Prostate gland (tissue), 2 donors: ENCODE data around the gene SRXN1. TPM values are rescaled to one million over a fixed set of nuclear protein-coding genes. Genes with fewer than 3 reads are reported as not detected.

Source experiments
- DNase-seq: peaks from one replicate; pipeline ENCODE4 v3.0.0-alpha.2; 2019; ENCODE audit warnings: low spot score
- H3K27ac ChIP-seq, 2 donors: fragments of 200-600 bp; sonication (generic); 2 replicates each; pipeline ENCODE4 v1.5.1; 2017 to 2019
- H3K27me3 ChIP-seq: fragments of 200-600 bp; sonication (generic); replicated peaks from 2 replicates; pipeline ENCODE4 v1.5.1; 2019; ENCODE audit not compliant: insufficient read depth
- H3K36me3 ChIP-seq, 2 donors: fragments of 200-600 bp; sonication (generic); 1 replicate in 1 of 2; 2 replicates in 1 of 2; pipeline versions ENCODE4 v1.5.1 to v1.8.1; 2017 to 2019
- H3K4me1 ChIP-seq: fragments of 200-600 bp; sonication (generic); replicated peaks from 2 replicates; pipeline ENCODE4 v1.5.1; 2019
- H3K4me3 ChIP-seq, 2 donors: fragments of 200-600 bp; sonication (generic); 2 replicates each; pipeline ENCODE4 v1.5.1; 2017 to 2019
- H3K9me3 ChIP-seq: fragments of 200-600 bp; sonication (generic); 2 replicates; pipeline ENCODE4 v1.5.1; 2017
- CTCF ChIP-seq, 4 experiments: fragments of 200-600 bp in 2 of 4; fragments of 450-650 bp in 2 of 4; sonication (generic) in 2 of 4; IDR thresholded peaks; 1 replicate in 3 of 4; 2 replicates in 1 of 4; pipeline ENCODE4 v1.5.1; 2016 to 2019; ENCODE audit warnings: antibody characterized with exemption in 4 of 4, mild to moderate bottlenecking in 2 of 4, moderate library complexity in 2 of 4
- POLR2A ChIP-seq: fragments of 450-650 bp; IDR thresholded peaks from one replicate; pipeline ENCODE4 v1.6.1; 2016; ENCODE audit warnings: antibody characterized with exemption, mild to moderate bottlenecking
- POLR2AphosphoS5 ChIP-seq: sonication (generic); formaldehyde crosslinking; IDR thresholded peaks from one replicate; pipeline ENCODE4 v1.6.1; 2017; ENCODE audit warnings: antibody characterized with exemption
- WGBS: methylation state at CpG from one replicate; pipeline ENCODE4 v1.1.5; 2018; 5-methylcytosine and 5-hydroxymethylcytosine counted together
- intact Hi-C: fragments of 100-400 bp; cut with DNase I; formaldehyde crosslinking; loops from one replicate; pipeline ENCODE4 v1.14.2; 2022
- total RNA-seq, 2 donors: library from RNA; depleted of rRNA; stranded (reverse); fragments of >200 nt; gene quantifications; one replicate each; pipeline ENCODE4 v1.1.0, GENCODE V29; 2016

SRXN1 gene
- total RNA-seq, 2 donors from 2014 or later, result 33.6 to 41.4 TPM

GRCh38 chr20:652615-653109 is 338 bp downstream of the SRXN1 start:
- Histone ChIP-seq H3K27ac (peak overlapping the region; percentile 76 to 80), H3K27me3 (no peaks in the 10 kb centered on the region), H3K9me3 (no peaks in the 10 kb centered on the region), H3K4me3 (peak overlapping the region; percentile 56 to 74), H3K4me1 (peaks cover 5% of the 10 kb centered on the region), H3K36me3 (peaks cover 2 to 14% of the 10 kb centered on the region in 2 donors)
- intact Hi-C loops, result loop anchor here (5.0 to 10.0 kb wide), 3 partner anchors 75 to 192 kb away; partner anchors contain the start of gene CSNK2A1
- DNase-seq, result no peak
- 4% methylated on average over 23 of the region's 36 CpGs for WGBS
- no peak for TF ChIP-seq CTCF (IDR thresholded peaks at IDR 0.05)

GRCh38 chr20:651713-652614 is 1.0 kb downstream of the SRXN1 start:
- Histone ChIP-seq H3K4me1 (peaks cover 5% of the 10 kb centered on the region), H3K27me3 (no peaks in the 10 kb centered on the region), H3K9me3 (no peaks in the 10 kb centered on the region), H3K27ac (peak overlapping the region; percentile 76 to 80), H3K36me3 (peaks cover 6 to 16% of the 10 kb centered on the region in 2 donors), H3K4me3 (peak overlapping the region; percentile 56 to 74)
- WGBS, result 61% methylated on average over 20 of the region's 20 CpGs
- no peak for TF ChIP-seq POLR2A
- no peak for TF ChIP-seq POLR2AphosphoS5
- no peak for TF ChIP-seq CTCF (IDR thresholded peaks at IDR 0.05)
- intact Hi-C loops, result loop anchor here (5.0 to 10.0 kb wide), 3 partner anchors 75 to 193 kb away; partner anchors contain the start of gene CSNK2A1
- no peak for DNase-seq

- no peak for DNase-seq
- TF ChIP-seq POLR2A (no peak), CTCF (IDR thresholded peaks at IDR 0.05) (no peak), POLR2AphosphoS5 (no peak)
These were observed 2.0 kb downstream of the SRXN1 start for GRCh38 chr20:650954-651353.

GRCh38 chr20:650281-650680 is 2.7 kb downstream of the SRXN1 start:
- H3K4me1 ChIP-seq, result peaks cover 5% of the 10 kb centered on the region
- 90% methylated on average over 5 of the region's 5 CpGs for WGBS
- H3K27ac ChIP-seq, result no peak overlapping the region
- peaks cover 6 to 16% of the 10 kb centered on the region in 2 donors for H3K36me3 ChIP-seq
- H3K9me3 ChIP-seq, result no peaks in the 10 kb centered on the region
- TF ChIP-seq POLR2AphosphoS5 (no peak), POLR2A (no peak), CTCF (IDR thresholded peaks at IDR 0.05) (no peak)
- H3K4me3 ChIP-seq, result no peak overlapping the region
- no peaks in the 10 kb centered on the region for H3K27me3 ChIP-seq
- intact Hi-C loops, result loop anchor here (5.0 to 10.0 kb wide), 3 partner anchors 77 to 195 kb away; partner anchors contain the start of gene CSNK2A1
- DNase-seq, result no peak

More at GRCh38 chr20:650954-651353, 2.0 kb downstream of the SRXN1 start:
- Histone ChIP-seq H3K4me3 (no peak overlapping the region), H3K36me3 (peaks cover 6 to 16% of the 10 kb centered on the region in 2 donors), H3K27me3 (no peaks in the 10 kb centered on the region), H3K4me1 (peaks cover 5% of the 10 kb centered on the region), H3K27ac (no peak overlapping the region), H3K9me3 (no peaks in the 10 kb centered on the region)
- intact Hi-C loops, result loop anchor here (5.0 to 10.0 kb wide), 3 partner anchors 76 to 194 kb away; partner anchors contain the start of gene CSNK2A1
- 82% methylated on average over 5 of the region's 5 CpGs for WGBS
